Fibroblast of skin of abdomen (primary cell): Measurements from ENCODE around the gene ACTR3.

Source experiments
- DNase-seq: peaks from one replicate; pipeline ENCODE4 v3.0.0-alpha.2; 2013

Gene ACTR3

GRCh38 chr2:113966832-113967231, 76.9 kb downstream of the ACTR3 start:
- DNase-seq: peak; percentile 43

GRCh38 chr2:113967272-113967671, 77.4 kb downstream of the ACTR3 start:
- no peak for DNase-seq

GRCh38 chr2:113972766-113973165, 82.9 kb downstream of the ACTR3 start:
- DNase-seq: no peak

GRCh38 chr2:113973810-113974209, 83.9 kb downstream of the ACTR3 start:
- DNase-seq: no peak

GRCh38 chr2:113974727-113975126, 84.8 kb downstream of the ACTR3 start:
- no peak for DNase-seq

- DNase-seq: no peak
Observed at GRCh38 chr2:113976277-113976928, 86.5 kb downstream of the ACTR3 start.

- no peak for DNase-seq
Observed at GRCh38 chr2:113977060-113977659, 87.3 kb downstream of the ACTR3 start.

GRCh38 chr2:113977660-113978523, 88.0 kb downstream of the ACTR3 start:
- peak; percentile 29 for DNase-seq

- DNase-seq: no peak
Observed at GRCh38 chr2:113978524-113979190, 88.8 kb downstream of the ACTR3 start.

GRCh38 chr2:113979191-113980128, 89.6 kb downstream of the ACTR3 start:
- no peak for DNase-seq

GRCh38 chr2:113980946-113981345, 91.1 kb downstream of the ACTR3 start:
- DNase-seq: peak; percentile 59

- peak; percentile 28 for DNase-seq
Observed at GRCh38 chr2:113981404-113982134, 91.7 kb downstream of the ACTR3 start.

- no peak for DNase-seq
Observed at GRCh38 chr2:113985554-113986397, 95.9 kb downstream of the ACTR3 start.

- DNase-seq: peak; percentile 28
Observed at GRCh38 chr2:113986762-113987290, 96.9 kb downstream of the ACTR3 start.

- DNase-seq: no peak
Observed at GRCh38 chr2:113992090-113992489, 102.2 kb downstream of the ACTR3 start.

GRCh38 chr2:113996671-113997594, 107.0 kb downstream of the ACTR3 start:
- no peak for DNase-seq

GRCh38 chr2:114001152-114001551, 111.3 kb downstream of the ACTR3 start:
- no peak for DNase-seq

GRCh38 chr2:114001937-114002336, 112.0 kb downstream of the ACTR3 start:
- no peak for DNase-seq
